Smooth muscle cell (in vitro differentiated cells): ENCODE measurements around the gene CCR1. TPM values are rescaled to one million over a fixed set of nuclear protein-coding genes. Genes with fewer than 3 reads are reported as not detected.

ENCODE experiments used
- DNase-seq: peaks from one replicate; lab custom pipeline; 2025; ENCODE audit not compliant: unreplicated experiment; lab: John Stamatoyannopoulos, UW
- H2AFZ ChIP-seq: fragments of 200-600 bp; sonication (generic); 2 replicates; pipeline ENCODE4 v1.6.0; 2016; ENCODE audit warnings: antibody characterized with exemption, low read depth, mild to moderate bottlenecking
- H3F3A ChIP-seq: fragments of 200-600 bp; sonication (generic); 2 replicates; pipeline ENCODE4 v1.6.0; 2017; ENCODE audit warnings: antibody characterized with exemption, low read depth
- H3K27ac ChIP-seq: fragments of 200-600 bp; sonication (generic); 2 replicates; pipeline ENCODE4 v1.5.1; 2016; ENCODE audit warnings: low read depth, mild to moderate bottlenecking
- H3K27me3 ChIP-seq: fragments of 200-600 bp; sonication (generic); 2 replicates; pipeline ENCODE4 v1.6.1; 2016; ENCODE audit warnings: low read depth, mild to moderate bottlenecking
- H3K36me3 ChIP-seq: fragments of 200-600 bp; sonication (generic); 2 replicates; pipeline ENCODE4 v1.5.1; 2016; ENCODE audit warnings: low read depth
- H3K4me1 ChIP-seq: fragments of 200-600 bp; sonication (generic); 2 replicates; pipeline ENCODE4 v1.5.1; 2016; ENCODE audit warnings: low read depth
- H3K4me2 ChIP-seq: fragments of 200-600 bp; sonication (generic); 2 replicates; pipeline ENCODE4 v1.6.0; 2016; ENCODE audit warnings: mild to moderate bottlenecking
- H3K4me3 ChIP-seq: fragments of 200-600 bp; sonication (generic); 2 replicates; pipeline ENCODE4 v1.5.1; 2016; ENCODE audit warnings: mild to moderate bottlenecking
- H3K79me2 ChIP-seq: fragments of 200-600 bp; sonication (generic); 2 replicates; pipeline ENCODE4 v1.6.0; 2016; ENCODE audit warnings: low read depth, mild to moderate bottlenecking
- H3K9ac ChIP-seq: fragments of 200-600 bp; sonication (generic); 2 replicates; pipeline ENCODE4 v1.6.0; 2016; ENCODE audit warnings: low read depth
- H3K9me3 ChIP-seq: fragments of 200-600 bp; sonication (generic); replicated peaks from 2 replicates; pipeline ENCODE4 v1.5.1; 2016; ENCODE audit warnings: low read depth
- H4K20me1 ChIP-seq: fragments of 200-600 bp; sonication (generic); 2 replicates; pipeline ENCODE4 v1.6.0; 2016; ENCODE audit warnings: low read depth
- WGBS: methylation state at CpG from one replicate; pipeline ENCODE4 v1.1.7; 2016; ENCODE audit warnings: low lambda C conversion rate; 5-methylcytosine and 5-hydroxymethylcytosine counted together
- polyA plus RNA-seq: library from polyadenylated mRNA; unstranded; fragments of >200 nt; fragmentation: Nextera tagmentation; extraction: Ambion mirVana; gene quantifications from 2 replicates; pipeline ENCODE4 v1.2.1, GENCODE V29; 2016
- total RNA-seq: library from RNA; depleted of rRNA; stranded (reverse); fragments of >200 nt; gene quantifications from 2 replicates; pipeline ENCODE4 v1.2.3, GENCODE V29; 2014
- TF ChIP-seq, protein P1 (sequence below): fragments of 200-600 bp; sonication (generic); IDR thresholded peaks from 2 replicates; pipeline ENCODE4 v1.5.1; 2017; ENCODE audit warnings: borderline replicate concordance, mild to moderate bottlenecking, antibody characterized with exemption; ENCODE audit not compliant: insufficient read depth, poor library complexity, severe bottlenecking

Gene CCR1
- total and polyA plus RNA-seq, 2 experiments from 2014 or later = 0.19 TPM; not detected in 1

DNA sequence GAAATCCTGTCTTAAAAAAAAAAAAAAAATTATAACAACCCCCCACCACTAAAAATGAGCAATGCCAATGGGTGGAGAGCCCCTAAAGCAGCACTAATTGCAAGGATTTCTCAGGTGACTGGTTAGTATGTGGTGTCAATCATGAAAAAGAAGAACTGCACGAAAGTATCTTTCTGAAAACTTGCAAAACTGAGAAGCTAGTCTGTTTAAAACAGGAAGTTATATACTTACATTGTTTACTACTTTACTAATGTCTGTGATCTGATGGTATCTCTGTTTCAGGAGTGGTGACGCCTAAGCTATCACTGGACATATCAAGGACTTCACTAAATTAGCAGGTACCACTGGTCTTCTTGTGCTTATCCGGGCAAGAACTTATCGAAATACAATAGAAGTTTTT is 34.0 kb upstream of the CCR1 start, which contains the start of gene CCR3:
TSS of gene CCR3 (plus strand) at position 341 of the 400 bp plus-strand sequence. CDS start 22,699 bp downstream, outside the sequence.
- no peak for DNase-seq
- no peak within 1 kb of the TSS for H3K9ac ChIP-seq
- no peaks in the 10 kb centered on the region for H4K20me1 ChIP-seq
- peaks cover 10% of the 10 kb centered on the region for H3K27me3 ChIP-seq
- TF ChIP-seq, protein P1, sequence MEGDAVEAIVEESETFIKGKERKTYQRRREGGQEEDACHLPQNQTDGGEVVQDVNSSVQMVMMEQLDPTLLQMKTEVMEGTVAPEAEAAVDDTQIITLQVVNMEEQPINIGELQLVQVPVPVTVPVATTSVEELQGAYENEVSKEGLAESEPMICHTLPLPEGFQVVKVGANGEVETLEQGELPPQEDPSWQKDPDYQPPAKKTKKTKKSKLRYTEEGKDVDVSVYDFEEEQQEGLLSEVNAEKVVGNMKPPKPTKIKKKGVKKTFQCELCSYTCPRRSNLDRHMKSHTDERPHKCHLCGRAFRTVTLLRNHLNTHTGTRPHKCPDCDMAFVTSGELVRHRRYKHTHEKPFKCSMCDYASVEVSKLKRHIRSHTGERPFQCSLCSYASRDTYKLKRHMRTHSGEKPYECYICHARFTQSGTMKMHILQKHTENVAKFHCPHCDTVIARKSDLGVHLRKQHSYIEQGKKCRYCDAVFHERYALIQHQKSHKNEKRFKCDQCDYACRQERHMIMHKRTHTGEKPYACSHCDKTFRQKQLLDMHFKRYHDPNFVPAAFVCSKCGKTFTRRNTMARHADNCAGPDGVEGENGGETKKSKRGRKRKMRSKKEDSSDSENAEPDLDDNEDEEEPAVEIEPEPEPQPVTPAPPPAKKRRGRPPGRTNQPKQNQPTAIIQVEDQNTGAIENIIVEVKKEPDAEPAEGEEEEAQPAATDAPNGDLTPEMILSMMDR = no peak
- H3K4me2 ChIP-seq = no peak within 1 kb of the TSS
- no peak within 1 kb of the TSS for H3K27ac ChIP-seq
- H3F3A ChIP-seq = no peaks in the 10 kb centered on the region
- H3K4me1 ChIP-seq = no peaks in the 10 kb centered on the region
- H3K36me3 ChIP-seq = no peaks in the 10 kb centered on the region
- H3K4me3 ChIP-seq = no peak within 1 kb of the TSS
- no peaks in the 10 kb centered on the region for H3K79me2 ChIP-seq
- no peak within 1 kb of the TSS for H2AFZ ChIP-seq
- no peaks in the 10 kb centered on the region for H3K9me3 ChIP-seq
- WGBS = 85% methylated on average over 4 of the region's 4 CpGs

DNA sequence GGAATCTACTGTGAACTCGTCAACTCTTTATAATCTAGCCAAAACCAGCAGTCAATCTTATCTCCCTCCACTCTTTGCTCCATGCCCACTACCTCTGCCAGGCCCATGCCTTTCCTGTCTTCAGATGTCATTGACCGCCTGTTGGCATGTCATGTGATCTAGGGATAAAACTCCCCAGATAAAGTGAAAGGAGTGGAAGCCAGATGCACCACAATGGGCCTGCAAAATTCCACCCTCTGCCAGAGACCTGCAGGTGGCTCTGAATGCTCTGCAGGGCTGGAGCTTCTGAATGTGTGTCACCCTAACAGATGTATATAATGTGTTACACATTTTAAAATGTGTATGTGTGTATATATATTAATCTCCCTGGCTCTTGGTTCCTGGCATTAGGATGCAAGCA is 31.8 kb upstream of the CCR1 start:
- TF ChIP-seq, protein P1 = no peak
- Histone ChIP-seq H3F3A (no peaks in the 10 kb centered on the region), H3K79me2 (no peaks in the 10 kb centered on the region), H3K4me3 (no peak overlapping the region), H3K9ac (no peak overlapping the region), H3K4me1 (no peaks in the 10 kb centered on the region), H3K27ac (no peak overlapping the region), H2AFZ (no peak overlapping the region), H3K4me2 (no peak overlapping the region), H3K27me3 (peaks cover 10% of the 10 kb centered on the region), H3K36me3 (no peaks in the 10 kb centered on the region), H3K9me3 (no peaks in the 10 kb centered on the region), H4K20me1 (no peaks in the 10 kb centered on the region)
- no peak for DNase-seq
- 65% methylated on average over 2 of the region's 2 CpGs for WGBS

DNA sequence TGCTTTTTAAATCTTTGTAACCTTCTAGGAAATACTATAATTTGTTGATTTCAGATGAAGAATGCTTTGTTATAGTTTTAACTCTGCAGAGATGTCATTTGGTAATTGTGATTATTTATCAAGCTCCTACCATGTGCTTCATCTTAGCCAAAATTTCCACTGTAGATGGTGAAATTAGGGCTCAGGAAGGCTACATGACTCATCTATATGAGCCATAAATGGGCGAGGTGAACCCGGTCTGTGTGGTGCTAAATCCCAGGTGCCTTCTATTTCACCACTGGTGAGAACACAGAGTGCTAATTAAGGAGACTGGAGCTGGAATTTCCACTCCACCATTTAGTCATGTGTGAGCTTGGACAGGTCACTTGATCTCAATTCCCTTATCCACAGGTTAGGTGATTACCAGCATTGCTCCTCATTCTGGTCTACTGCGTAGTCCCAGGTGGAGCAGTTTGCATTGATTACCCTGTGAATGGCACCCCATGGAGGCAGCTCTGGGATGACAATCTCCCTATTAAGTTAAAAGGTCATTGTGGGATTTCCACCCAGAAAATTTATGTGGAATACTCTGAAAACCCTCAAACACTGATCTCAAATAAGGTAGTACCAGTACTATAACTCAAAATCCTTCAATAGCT is 31.3 kb upstream of the CCR1 start:
- Histone ChIP-seq H3K79me2 (no peaks in the 10 kb centered on the region), H3K4me1 (no peaks in the 10 kb centered on the region), H3K4me2 (no peak overlapping the region), H3K9me3 (no peaks in the 10 kb centered on the region), H3K27me3 (peaks cover 10% of the 10 kb centered on the region), H3F3A (no peaks in the 10 kb centered on the region), H4K20me1 (no peaks in the 10 kb centered on the region), H3K4me3 (no peak overlapping the region), H3K27ac (no peak overlapping the region), H3K36me3 (no peaks in the 10 kb centered on the region), H3K9ac (no peak overlapping the region), H2AFZ (no peak overlapping the region)
- 85% methylated on average over 3 of the region's 3 CpGs for WGBS
- TF ChIP-seq, protein P1 = no peak
- no peak for DNase-seq

DNA sequence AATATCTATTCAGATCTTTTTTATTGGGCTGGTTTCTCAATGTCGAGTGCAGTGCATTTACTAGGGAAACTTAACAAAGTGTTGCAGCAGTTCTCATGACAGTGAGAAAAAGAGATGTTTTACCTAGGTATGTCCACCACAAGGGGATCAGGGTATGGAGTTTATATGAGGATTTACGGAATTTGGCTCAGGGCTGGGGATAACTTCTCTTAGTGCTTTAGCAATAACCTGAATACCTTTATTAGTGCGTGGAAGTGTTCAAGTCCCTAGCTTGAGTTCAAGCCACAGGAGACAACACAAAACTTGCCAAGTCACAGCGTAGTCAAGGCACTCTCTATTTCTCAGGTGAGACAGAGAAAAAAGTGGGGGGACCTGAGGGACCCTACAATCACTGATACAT is 30.3 kb upstream of the CCR1 start:
- H3K9ac ChIP-seq = no peak overlapping the region
- H3K27ac ChIP-seq = no peak overlapping the region
- TF ChIP-seq, protein P1 = no peak
- H3K79me2 ChIP-seq = no peaks in the 10 kb centered on the region
- H3K27me3 ChIP-seq = peaks cover 10% of the 10 kb centered on the region
- no peaks in the 10 kb centered on the region for H3K36me3 ChIP-seq
- DNase-seq = no peak
- no peak overlapping the region for H3K4me3 ChIP-seq
- no peak overlapping the region for H3K4me2 ChIP-seq
- 71% methylated on average over 4 of the region's 4 CpGs for WGBS
- no peaks in the 10 kb centered on the region for H3F3A ChIP-seq
- H3K9me3 ChIP-seq = no peaks in the 10 kb centered on the region
- H4K20me1 ChIP-seq = no peaks in the 10 kb centered on the region
- H3K4me1 ChIP-seq = no peaks in the 10 kb centered on the region
- no peak overlapping the region for H2AFZ ChIP-seq
